ENCODE measurements around the gene MAMSTR. TPM values are rescaled to one million over a fixed set of nuclear protein-coding genes. Genes with fewer than 3 reads are reported as not detected.
A peak's percentile ranks its signal among the peaks of the same experiment; 100 is the strongest.

Gene MAMSTR
- total and polyA plus RNA-seq, 4 donors: 0.48 to 1.5 (median 1.2) TPM

DNA sequence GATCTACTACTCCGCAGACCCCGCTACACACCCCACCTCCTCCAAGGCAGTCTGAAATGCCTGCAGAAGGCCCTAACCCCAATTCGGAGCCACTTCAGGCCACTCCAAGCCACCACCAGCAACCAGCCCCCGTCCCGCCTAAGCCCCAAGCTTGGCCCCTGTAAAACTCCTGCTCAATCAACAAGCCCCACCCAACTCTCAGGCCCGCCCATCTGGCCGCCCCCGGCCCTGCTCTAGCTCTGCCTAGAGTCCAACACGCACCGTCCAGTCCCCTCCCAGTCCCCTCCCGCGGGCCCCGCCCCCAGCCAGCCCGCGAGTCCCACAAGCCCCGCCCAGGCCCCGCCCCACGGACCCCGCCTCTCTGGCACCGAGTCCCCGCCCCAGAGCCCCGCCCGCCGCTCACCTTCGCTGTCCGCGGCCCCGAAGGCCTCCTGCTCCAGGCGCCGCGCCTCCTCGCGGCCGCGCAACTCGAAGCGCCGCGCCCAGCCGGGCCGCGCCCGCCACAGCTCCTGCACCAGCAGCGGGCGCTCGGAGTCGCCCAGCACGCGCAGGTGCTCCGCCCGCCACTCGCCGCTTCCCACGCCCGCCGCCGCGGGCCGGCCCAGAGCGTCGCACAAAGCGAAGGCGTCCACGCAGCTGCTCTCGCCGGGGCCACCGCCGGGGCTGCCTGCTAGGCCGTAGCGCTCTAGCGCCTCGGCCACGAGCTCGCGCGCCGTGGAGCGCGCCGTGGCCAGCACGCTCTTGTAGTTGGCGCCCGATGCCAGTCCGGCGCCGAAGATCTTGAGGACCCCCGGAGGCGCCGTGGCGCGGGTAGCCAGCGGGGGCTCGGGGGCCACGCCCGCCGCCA lies 19.3 kb upstream of the MAMSTR start:
- Histone ChIP-seq H3K4me1 (ENCODE audit: control insufficient read depth in 5 of 5, insufficient read depth in 5 of 5, low read length in 5 of 5) (peaks cover 0 to 18% (median 0%) of the 10 kb centered on the region in 5 donors), H3K9ac (ENCODE audit: insufficient read depth in 1 of 2, low read length in 2 of 2) (peak overlapping the region in 1 of 2 donors; percentile 32), H3K9me3 (ENCODE audit: control insufficient read depth in 4 of 4, insufficient read depth in 3 of 4, low read length in 3 of 4) (no peaks in the 10 kb centered on the region), H3K27me3 (ENCODE audit: control insufficient read depth in 3 of 3, insufficient read depth in 3 of 3, low read length in 2 of 3) (peaks cover 0 to 16% (median 9%) of the 10 kb centered on the region in 3 donors), H3K36me3 (ENCODE audit: control insufficient read depth in 4 of 4, insufficient read depth in 4 of 4, low read length in 4 of 4) (peaks cover 0 to 7% (median 0%) of the 10 kb centered on the region in 4 donors), H3K27ac (ENCODE audit: low read depth in 1 of 2, low read length in 1 of 2) (peak overlapping the region; percentile 68 to 80), H3K4me3 (peak overlapping the region; percentile 58)
- TF ChIP-seq, protein P1, sequence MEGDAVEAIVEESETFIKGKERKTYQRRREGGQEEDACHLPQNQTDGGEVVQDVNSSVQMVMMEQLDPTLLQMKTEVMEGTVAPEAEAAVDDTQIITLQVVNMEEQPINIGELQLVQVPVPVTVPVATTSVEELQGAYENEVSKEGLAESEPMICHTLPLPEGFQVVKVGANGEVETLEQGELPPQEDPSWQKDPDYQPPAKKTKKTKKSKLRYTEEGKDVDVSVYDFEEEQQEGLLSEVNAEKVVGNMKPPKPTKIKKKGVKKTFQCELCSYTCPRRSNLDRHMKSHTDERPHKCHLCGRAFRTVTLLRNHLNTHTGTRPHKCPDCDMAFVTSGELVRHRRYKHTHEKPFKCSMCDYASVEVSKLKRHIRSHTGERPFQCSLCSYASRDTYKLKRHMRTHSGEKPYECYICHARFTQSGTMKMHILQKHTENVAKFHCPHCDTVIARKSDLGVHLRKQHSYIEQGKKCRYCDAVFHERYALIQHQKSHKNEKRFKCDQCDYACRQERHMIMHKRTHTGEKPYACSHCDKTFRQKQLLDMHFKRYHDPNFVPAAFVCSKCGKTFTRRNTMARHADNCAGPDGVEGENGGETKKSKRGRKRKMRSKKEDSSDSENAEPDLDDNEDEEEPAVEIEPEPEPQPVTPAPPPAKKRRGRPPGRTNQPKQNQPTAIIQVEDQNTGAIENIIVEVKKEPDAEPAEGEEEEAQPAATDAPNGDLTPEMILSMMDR (IDR thresholded peaks at IDR 0.05; ENCODE audit: control extremely low read depth, extremely low read depth): peak; percentile 32
- DNase-seq (peak; percentile 88 to 94 (median 91)), ATAC-seq (ENCODE audit: insufficient read depth, low FRiP score) (peak; percentile 93)
- 1 to 3% methylated on average over 49 to 96 of the region's 96 CpGs for WGBS, 2 donors

DNA sequence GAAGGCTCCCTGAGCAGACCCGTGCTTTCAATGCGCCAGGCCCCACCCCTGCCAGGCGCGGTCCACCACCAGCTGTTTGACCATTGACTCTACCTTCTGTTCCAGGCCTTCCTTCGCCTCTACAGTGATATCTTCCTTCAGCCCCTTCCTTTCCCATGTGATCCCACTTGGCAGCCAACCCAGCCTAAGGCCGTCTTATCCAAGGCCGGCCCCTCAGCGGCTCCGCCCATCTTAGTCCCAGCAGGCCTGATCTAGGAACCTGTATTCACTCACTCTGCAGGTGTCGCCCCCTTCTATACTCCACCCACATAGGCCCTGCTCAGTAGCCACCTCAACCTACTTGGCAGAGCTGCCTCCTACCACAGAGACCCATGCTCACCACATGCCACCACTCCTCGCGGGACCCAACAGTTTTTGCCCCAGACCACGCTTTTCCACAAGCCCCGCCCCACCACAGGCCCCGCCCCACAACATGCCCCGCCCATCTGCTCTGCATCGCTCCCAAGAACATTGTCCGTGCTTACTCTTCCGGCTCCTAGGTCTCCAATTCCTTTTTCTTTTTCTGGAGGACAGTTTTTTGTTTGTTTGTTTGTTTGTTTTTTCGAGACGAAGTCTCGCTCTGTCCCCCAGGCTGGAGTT lies 18.0 kb upstream of the MAMSTR start:
- TF ChIP-seq, protein P1 (IDR thresholded peaks at IDR 0.05; ENCODE audit: control extremely low read depth, extremely low read depth): no peak
- DNase-seq: no peak
- Histone ChIP-seq H3K36me3 (ENCODE audit: control insufficient read depth in 4 of 4, insufficient read depth in 4 of 4, low read length in 4 of 4) (peaks cover 0 to 8% (median 0%) of the 10 kb centered on the region in 4 donors), H3K4me3 (no peak overlapping the region), H3K9ac (ENCODE audit: insufficient read depth in 1 of 2, low read length in 2 of 2) (no peak overlapping the region), H3K27ac (ENCODE audit: low read depth in 1 of 2, low read length in 1 of 2) (no peak overlapping the region), H3K27me3 (ENCODE audit: control insufficient read depth in 3 of 3, insufficient read depth in 3 of 3, low read length in 2 of 3) (peaks cover 0 to 16% (median 9%) of the 10 kb centered on the region in 3 donors), H3K4me1 (ENCODE audit: control insufficient read depth in 5 of 5, insufficient read depth in 5 of 5, low read length in 5 of 5) (peaks cover 0 to 18% (median 0%) of the 10 kb centered on the region in 5 donors), H3K9me3 (ENCODE audit: control insufficient read depth in 4 of 4, insufficient read depth in 3 of 4, low read length in 3 of 4) (no peaks in the 10 kb centered on the region)
- 60 to 72% methylated on average over 22 of the region's 22 CpGs for WGBS, 2 donors
- no peak for ATAC-seq (ENCODE audit: insufficient read depth, low FRiP score)

DNA sequence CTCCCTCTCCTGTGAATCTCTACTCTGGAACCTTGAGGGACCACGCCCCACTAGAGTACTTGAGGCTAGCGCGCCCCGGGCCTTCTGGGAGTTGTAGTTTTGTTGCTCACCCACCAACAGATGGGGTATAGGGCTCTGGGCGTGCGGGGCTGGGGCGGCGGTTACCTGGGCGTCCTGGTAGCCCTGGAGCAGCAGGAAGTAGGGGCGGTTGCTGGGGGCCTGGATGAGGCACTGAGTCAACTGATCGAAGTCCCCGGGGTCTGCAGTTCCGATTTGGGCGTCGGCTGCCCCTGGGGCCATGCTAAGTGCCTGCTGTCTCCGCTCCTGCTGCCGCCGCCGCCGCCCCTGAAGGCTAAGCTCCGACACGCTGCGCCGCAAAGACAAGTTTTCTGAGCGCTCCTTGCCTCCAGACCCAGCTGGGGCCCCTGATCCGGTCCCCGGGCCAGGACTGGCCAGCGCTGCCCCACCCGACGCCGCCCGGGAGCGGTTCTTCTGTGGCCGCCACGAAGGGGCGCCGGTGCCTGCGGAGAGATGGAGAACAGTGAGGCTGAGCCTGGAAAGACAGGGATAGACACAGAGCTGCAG lies 15.6 kb upstream of the MAMSTR start:
- H3K9ac ChIP-seq (ENCODE audit: insufficient read depth in 1 of 2, low read length in 2 of 2): no peak overlapping the region
- WGBS, 2 donors: 54 to 78% methylated on average over 29 to 38 of the region's 38 CpGs
- ATAC-seq (ENCODE audit: insufficient read depth, low FRiP score): no peak
- H3K36me3 ChIP-seq (ENCODE audit: control insufficient read depth in 4 of 4, insufficient read depth in 4 of 4, low read length in 4 of 4): peaks cover 0 to 8% (median 0%) of the 10 kb centered on the region in 4 donors
- peaks cover 0 to 6% (median 5%) of the 10 kb centered on the region in 3 donors for H3K27me3 ChIP-seq (ENCODE audit: control insufficient read depth in 3 of 3, insufficient read depth in 3 of 3, low read length in 2 of 3)
- no peak for DNase-seq
- TF ChIP-seq, protein P1 (IDR thresholded peaks at IDR 0.05; ENCODE audit: control extremely low read depth, extremely low read depth): no peak
- H3K4me1 ChIP-seq (ENCODE audit: control insufficient read depth in 5 of 5, insufficient read depth in 5 of 5, low read length in 5 of 5): peaks cover 0 to 11% (median 0%) of the 10 kb centered on the region in 5 donors
- H3K4me3 ChIP-seq: no peak overlapping the region
- H3K27ac ChIP-seq (ENCODE audit: low read depth in 1 of 2, low read length in 1 of 2): no peak overlapping the region
- H3K9me3 ChIP-seq (ENCODE audit: control insufficient read depth in 4 of 4, insufficient read depth in 3 of 4, low read length in 3 of 4): no peaks in the 10 kb centered on the region
